Vagina (tissue), 2 donors: ENCODE data around the gene SELP. TPM values are rescaled to one million over a fixed set of nuclear protein-coding genes. Genes with fewer than 3 reads are reported as not detected.

ENCODE experiments used
- DNase-seq, 2 donors: peaks; one replicate each; pipeline ENCODE4 v3.0.0-alpha.2; 2017; ENCODE audit errors: extremely low spot score in 2 of 2
- H3K27ac ChIP-seq: fragments of 200-600 bp; sonication (generic); one replicate; pipeline ENCODE4 v1.5.1; 2019
- H3K27me3 ChIP-seq: fragments of 200-600 bp; sonication (generic); one replicate; pipeline ENCODE4 v1.5.1; 2019
- H3K36me3 ChIP-seq, 2 donors: fragments of 200-600 bp; sonication (generic); one replicate each; pipeline ENCODE4 v1.5.1; 2017 to 2019
- H3K4me1 ChIP-seq: fragments of 200-600 bp; sonication (generic); one replicate; pipeline ENCODE4 v1.5.1; 2019
- H3K4me3 ChIP-seq, 2 donors: fragments of 200-600 bp; sonication (generic); 1 replicate in 1 of 2; 2 replicates in 1 of 2; pipeline ENCODE4 v1.5.1; 2016 to 2019
- H3K9me3 ChIP-seq: fragments of 200-600 bp; sonication (generic); one replicate; pipeline ENCODE4 v1.5.1; 2019
- POLR2A ChIP-seq, 2 donors: fragments of 450-650 bp; IDR thresholded peaks; one replicate each; pipeline ENCODE4 v1.6.1; 2017; ENCODE audit warnings: antibody characterized with exemption in 2 of 2, mild to moderate bottlenecking in 2 of 2, moderate library complexity in 2 of 2
- POLR2AphosphoS5 ChIP-seq, 2 donors: sonication (generic); formaldehyde crosslinking; IDR thresholded peaks; one replicate each; pipeline ENCODE4 v1.9.0; 2017; ENCODE audit warnings: antibody characterized with exemption in 2 of 2, mild to moderate bottlenecking in 2 of 2, low read depth in 1 of 2; ENCODE audit not compliant: insufficient read depth in 1 of 2
- intact Hi-C: fragments of 100-400 bp; cut with DNase I; formaldehyde crosslinking; loops from one replicate; pipeline ENCODE4 v1.15.1; 2023
- total RNA-seq: library from RNA; depleted of rRNA; stranded (reverse); fragments of >200 nt; gene quantifications from one replicate; pipeline ENCODE4 v1.2.3, GENCODE V29; 2016
- TF ChIP-seq, protein P1 (sequence below), 3 experiments: fragments of 450-650 bp in 2 of 3; fragments of 200-600 bp in 1 of 3; sonication (generic) in 1 of 3; IDR thresholded peaks; one replicate each; pipeline ENCODE4 v1.5.1; 2017 to 2019; ENCODE audit warnings: antibody characterized with exemption in 3 of 3, mild to moderate bottlenecking in 2 of 3, moderate library complexity in 2 of 3

SELP gene
- total RNA-seq, 1 donor from 2014 or later = 8.8 TPM

DNA sequence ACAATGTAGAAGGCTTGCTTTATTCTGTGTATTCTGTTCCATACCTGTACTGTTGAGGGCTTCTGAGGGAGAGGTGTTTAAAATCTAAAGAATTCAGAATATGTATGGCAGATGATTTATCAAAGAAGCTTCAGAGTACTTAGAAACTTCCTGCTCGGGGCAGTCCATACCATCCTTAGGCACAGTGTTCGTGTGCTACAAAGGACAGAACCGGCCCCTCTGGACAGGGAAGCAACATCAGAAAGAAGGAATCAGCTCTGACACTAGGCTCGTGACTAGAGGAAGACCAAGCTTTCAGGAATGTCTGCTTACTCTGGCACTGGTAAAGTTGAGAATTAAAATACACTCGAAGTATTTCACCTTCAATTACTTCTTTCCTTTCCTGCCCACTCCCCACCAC lies 14.1 kb downstream of the SELP start:
- no peak for DNase-seq
- Histone ChIP-seq H3K9me3 (no peaks in the 10 kb centered on the region), H3K27ac (no peak overlapping the region), H3K36me3 (no peaks in the 10 kb centered on the region), H3K4me1 (no peaks in the 10 kb centered on the region), H3K4me3 (no peak overlapping the region), H3K27me3 (no peaks in the 10 kb centered on the region)
- intact Hi-C loops = no loop called here
- TF ChIP-seq, protein P1, sequence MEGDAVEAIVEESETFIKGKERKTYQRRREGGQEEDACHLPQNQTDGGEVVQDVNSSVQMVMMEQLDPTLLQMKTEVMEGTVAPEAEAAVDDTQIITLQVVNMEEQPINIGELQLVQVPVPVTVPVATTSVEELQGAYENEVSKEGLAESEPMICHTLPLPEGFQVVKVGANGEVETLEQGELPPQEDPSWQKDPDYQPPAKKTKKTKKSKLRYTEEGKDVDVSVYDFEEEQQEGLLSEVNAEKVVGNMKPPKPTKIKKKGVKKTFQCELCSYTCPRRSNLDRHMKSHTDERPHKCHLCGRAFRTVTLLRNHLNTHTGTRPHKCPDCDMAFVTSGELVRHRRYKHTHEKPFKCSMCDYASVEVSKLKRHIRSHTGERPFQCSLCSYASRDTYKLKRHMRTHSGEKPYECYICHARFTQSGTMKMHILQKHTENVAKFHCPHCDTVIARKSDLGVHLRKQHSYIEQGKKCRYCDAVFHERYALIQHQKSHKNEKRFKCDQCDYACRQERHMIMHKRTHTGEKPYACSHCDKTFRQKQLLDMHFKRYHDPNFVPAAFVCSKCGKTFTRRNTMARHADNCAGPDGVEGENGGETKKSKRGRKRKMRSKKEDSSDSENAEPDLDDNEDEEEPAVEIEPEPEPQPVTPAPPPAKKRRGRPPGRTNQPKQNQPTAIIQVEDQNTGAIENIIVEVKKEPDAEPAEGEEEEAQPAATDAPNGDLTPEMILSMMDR (IDR thresholded peaks at IDR 0.05) = no peak

DNA sequence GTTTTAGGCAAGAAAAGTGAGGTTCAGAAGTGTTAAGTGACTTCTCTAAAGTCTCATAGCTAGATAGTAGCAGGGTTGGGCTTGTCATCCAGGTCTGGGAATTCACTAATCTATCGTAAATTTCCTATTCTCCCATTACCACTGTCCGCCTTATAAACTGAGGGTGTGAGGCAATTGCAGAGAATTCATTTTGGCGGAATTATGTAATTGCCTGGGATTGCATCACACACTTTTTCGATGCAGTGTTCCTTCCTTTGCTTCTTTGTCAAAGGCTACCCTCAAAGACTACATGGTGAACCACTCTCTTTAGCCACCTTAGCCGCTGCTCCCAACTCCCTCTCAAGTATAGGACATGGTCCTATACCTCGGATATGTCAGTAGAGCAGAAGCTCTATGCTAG lies 19.1 kb downstream of the SELP start:
- Histone ChIP-seq H3K27me3 (no peaks in the 10 kb centered on the region), H3K4me3 (no peak overlapping the region), H3K4me1 (no peaks in the 10 kb centered on the region), H3K36me3 (no peaks in the 10 kb centered on the region), H3K9me3 (no peaks in the 10 kb centered on the region), H3K27ac (no peak overlapping the region)
- intact Hi-C loops = no loop called here
- TF ChIP-seq POLR2AphosphoS5 (IDR thresholded peaks at IDR 0.05; ENCODE audit: insufficient read depth in 1 of 2, low read depth in 1 of 2) = no peak
- TF ChIP-seq, protein P1 (IDR thresholded peaks at IDR 0.05) = no peak
- no peak for TF ChIP-seq POLR2A (IDR thresholded peaks at IDR 0.05)
- DNase-seq = no peak

DNA sequence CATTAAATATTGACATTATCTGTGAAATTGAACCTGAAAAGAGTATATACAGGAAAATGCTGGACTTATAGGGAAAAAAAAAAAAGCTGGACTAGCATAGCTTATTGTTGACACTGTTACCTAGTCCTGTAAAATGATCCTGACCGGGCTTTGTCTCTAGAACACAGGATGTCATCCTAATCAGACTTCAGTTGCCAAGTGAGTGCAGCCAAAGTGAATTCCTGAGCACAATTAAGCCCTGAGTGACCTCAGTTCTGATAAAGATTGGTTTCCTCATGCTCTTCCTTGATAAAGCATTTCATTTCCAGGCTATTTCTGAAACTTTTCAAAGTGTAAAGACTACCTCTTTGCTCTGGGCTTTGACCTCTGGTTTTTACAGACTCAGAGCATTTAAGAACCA lies 19.8 kb downstream of the SELP start:
- H3K36me3 ChIP-seq = no peaks in the 10 kb centered on the region
- no peak for DNase-seq
- H3K4me1 ChIP-seq = no peaks in the 10 kb centered on the region
- no peaks in the 10 kb centered on the region for H3K27me3 ChIP-seq
- no peak overlapping the region for H3K4me3 ChIP-seq
- intact Hi-C loops = no loop called here
- H3K9me3 ChIP-seq = no peaks in the 10 kb centered on the region
- TF ChIP-seq POLR2A (IDR thresholded peaks at IDR 0.05) = no peak
- TF ChIP-seq POLR2AphosphoS5 (IDR thresholded peaks at IDR 0.05; ENCODE audit: insufficient read depth in 1 of 2, low read depth in 1 of 2) = peak in 1 of 2 donors; percentile 71
- no peak overlapping the region for H3K27ac ChIP-seq

DNA sequence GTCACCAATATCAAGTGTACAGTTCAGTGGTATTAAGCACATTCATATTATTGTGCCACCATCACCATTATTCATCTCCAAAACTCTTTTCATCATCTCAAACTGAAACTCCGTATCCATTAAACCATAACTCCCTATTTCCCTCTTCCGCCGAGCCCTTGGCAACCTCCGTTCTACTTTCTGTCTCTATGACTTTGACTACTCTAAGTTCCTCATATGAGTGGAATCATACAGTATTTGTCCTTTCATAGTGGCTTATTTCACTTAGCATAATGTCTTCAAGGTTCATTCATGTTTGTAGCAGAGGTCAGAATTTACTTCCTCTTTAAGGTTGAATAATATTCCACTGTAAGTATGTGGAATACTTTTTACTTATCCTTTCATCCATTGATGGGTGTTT lies 21.7 kb downstream of the SELP start:
- H3K27me3 ChIP-seq = no peaks in the 10 kb centered on the region
- no peak for TF ChIP-seq POLR2A (IDR thresholded peaks at IDR 0.05)
- TF ChIP-seq, protein P1 (IDR thresholded peaks at IDR 0.05) = no peak
- no peak for TF ChIP-seq POLR2AphosphoS5 (IDR thresholded peaks at IDR 0.05; ENCODE audit: insufficient read depth in 1 of 2, low read depth in 1 of 2)
- H3K27ac ChIP-seq = no peak overlapping the region
- DNase-seq = no peak
- no peak overlapping the region for H3K4me3 ChIP-seq
- no peaks in the 10 kb centered on the region for H3K36me3 ChIP-seq
- H3K9me3 ChIP-seq = no peaks in the 10 kb centered on the region
- intact Hi-C loops = no loop called here
- H3K4me1 ChIP-seq = no peaks in the 10 kb centered on the region

DNA sequence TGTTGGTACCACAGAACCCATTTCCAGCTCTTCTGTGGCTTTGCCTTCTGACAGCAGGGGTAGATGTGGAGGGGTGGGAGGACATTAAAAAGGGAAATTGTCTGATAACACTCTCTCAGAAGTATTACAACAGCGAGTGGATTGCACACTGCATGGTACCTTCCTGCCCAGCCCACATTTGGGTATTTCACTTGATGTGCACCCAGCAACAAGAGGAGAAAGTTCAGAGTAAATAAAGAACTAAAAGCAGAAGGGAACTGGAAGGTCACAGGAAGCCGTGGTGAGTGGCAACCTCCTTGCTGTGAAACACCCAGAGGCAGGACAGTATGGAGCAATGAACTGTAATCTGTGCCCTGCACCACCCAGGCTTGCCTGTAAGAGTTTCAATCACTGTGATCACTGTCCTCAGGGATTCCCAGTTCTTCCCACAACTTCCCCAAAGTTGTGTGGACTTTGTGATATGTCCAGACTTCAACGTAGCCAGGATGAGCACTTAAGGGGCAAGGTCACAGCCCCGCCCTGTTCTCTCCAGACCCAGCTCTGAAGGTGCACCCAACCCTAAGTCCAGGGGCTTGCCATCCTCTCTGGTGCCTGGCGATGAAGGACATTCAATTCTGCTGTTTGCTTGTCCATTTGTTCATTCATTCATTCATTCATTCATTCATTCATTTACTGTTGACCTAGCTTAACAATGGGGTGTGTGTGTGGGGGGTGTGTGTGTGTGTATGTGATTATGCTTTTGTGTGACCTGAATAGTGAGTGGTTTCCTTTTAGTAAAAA lies 25.0 kb downstream of the SELP start:
- Histone ChIP-seq H3K9me3 (no peaks in the 10 kb centered on the region), H3K4me1 (no peaks in the 10 kb centered on the region), H3K27me3 (no peaks in the 10 kb centered on the region), H3K4me3 (no peak overlapping the region), H3K27ac (no peak overlapping the region), H3K36me3 (no peaks in the 10 kb centered on the region)
- intact Hi-C loops = no loop called here
- no peak for DNase-seq
- TF ChIP-seq POLR2A (IDR thresholded peaks at IDR 0.05) (no peak), POLR2AphosphoS5 (IDR thresholded peaks at IDR 0.05; ENCODE audit: insufficient read depth in 1 of 2, low read depth in 1 of 2) (no peak)
- TF ChIP-seq, protein P1 (IDR thresholded peaks at IDR 0.05) = no peak
